Testis (tissue), 3 donors: ENCODE data around the gene PXDC1. TPM values are rescaled to one million over a fixed set of nuclear protein-coding genes. Genes with fewer than 3 reads are reported as not detected.
A peak's percentile ranks its signal among the peaks of the same experiment; 100 is the strongest.

Source experiments
- DNase-seq: peaks from one replicate; pipeline ENCODE4 v3.0.0-alpha.2; 2019
- H3K27ac ChIP-seq, 2 donors: fragments of 200-600 bp; sonication (generic); one replicate each; pipeline ENCODE4 v1.5.1; 2019
- H3K27me3 ChIP-seq: fragments of 200-600 bp; sonication (generic); one replicate; pipeline ENCODE4 v1.5.1; 2019
- H3K36me3 ChIP-seq: fragments of 200-600 bp; sonication (generic); one replicate; pipeline ENCODE4 v1.5.1; 2017; ENCODE audit warnings: low read depth; ENCODE audit errors: missing control alignments
- H3K4me1 ChIP-seq: fragments of 200-600 bp; sonication (generic); one replicate; pipeline ENCODE4 v1.5.1; 2019
- H3K4me3 ChIP-seq, 2 donors: fragments of 200-600 bp; sonication (generic); one replicate each; pipeline ENCODE4 v1.5.1; 2017 to 2019
- H3K9me3 ChIP-seq: fragments of 200-600 bp; sonication (generic); one replicate; pipeline ENCODE4 v1.5.1; 2017
- POLR2A ChIP-seq: fragments of 450-650 bp; IDR thresholded peaks from one replicate; pipeline ENCODE4 v1.6.1; 2017; ENCODE audit warnings: antibody characterized with exemption, mild to moderate bottlenecking, moderate library complexity
- WGBS, 2 donors: methylation state at CpG; one replicate each; pipeline ENCODE4 v1.1.5; 2018; 5-methylcytosine and 5-hydroxymethylcytosine counted together
- intact Hi-C: fragments of 100-400 bp; cut with DNase I; formaldehyde crosslinking; loops from one replicate; pipeline ENCODE4 v1.15.1; 2023; ENCODE audit warnings: low total_unique reads
- polyA plus RNA-seq: library from polyadenylated mRNA; stranded (reverse); fragments of 350-450 nt; fragmentation: Illumina TruSeq; extraction: RNeasy Lipid Tissue Mini Kit (QIAGEN cat#74804); gene quantifications from one replicate; pipeline ENCODE4 v1.2.3, GENCODE V29; 2014; ENCODE audit warnings: low read depth, low replicate concordance; ENCODE audit not compliant: insufficient read depth
- total RNA-seq, 2 donors: library from RNA; depleted of rRNA; stranded (reverse); fragments of >200 nt; gene quantifications; one replicate each; pipeline ENCODE4 v1.2.3, GENCODE V29; 2016
- TF ChIP-seq, protein P1 (sequence below), 3 experiments: fragments of 450-650 bp in 2 of 3; fragments of 200-600 bp in 1 of 3; sonication (generic) in 1 of 3; IDR thresholded peaks; one replicate each; pipeline ENCODE4 v1.5.1; 2016 to 2019; ENCODE audit warnings: antibody characterized with exemption in 3 of 3, mild to moderate bottlenecking in 2 of 3, moderate library complexity in 1 of 3

PXDC1 gene
- total and polyA plus RNA-seq, 3 donors from 2014 or later, result 14.3 to 38.2 (median 16.9) TPM

DNA sequence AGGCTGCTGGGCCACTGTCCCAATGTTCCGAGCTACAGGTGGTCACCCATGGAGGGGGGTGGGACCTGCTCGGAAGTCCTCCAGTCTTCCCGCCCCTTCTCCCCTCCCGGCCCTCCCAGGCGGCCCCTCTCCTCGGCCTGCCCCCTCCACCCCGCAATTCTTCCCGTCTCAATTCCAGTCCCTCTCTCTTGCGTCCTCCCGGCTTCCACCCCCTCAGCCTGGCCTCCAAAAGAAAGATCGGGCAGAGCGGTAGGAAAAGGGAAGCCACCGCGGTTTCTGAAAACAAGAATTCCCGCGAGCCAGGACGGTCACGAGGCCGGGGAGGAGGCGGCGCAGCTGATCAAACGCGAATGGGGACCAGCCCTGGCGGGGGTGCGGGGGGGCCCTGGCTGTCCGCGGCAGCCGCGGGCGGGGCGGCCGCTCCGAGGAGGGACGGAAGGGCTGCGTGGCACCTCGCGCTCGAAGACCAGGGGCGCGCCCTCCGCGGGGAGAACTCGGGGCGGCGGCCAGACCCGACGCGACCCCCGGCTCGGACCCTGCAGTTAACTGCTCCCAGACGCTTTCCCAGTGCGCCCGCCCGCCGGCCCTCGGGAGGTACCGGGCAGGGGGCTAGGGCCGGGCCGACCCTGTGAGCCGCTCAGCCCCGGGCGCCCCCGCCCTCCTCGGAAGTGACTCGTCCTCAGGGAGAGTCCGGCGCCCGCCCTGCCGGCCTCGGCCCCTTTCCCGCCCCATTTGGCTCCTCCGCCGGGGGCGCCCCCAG lies 1.0 kb downstream of the PXDC1 start:
- DNase-seq, result peak; percentile 91
- Histone ChIP-seq H3K27me3 (no peaks in the 10 kb centered on the region), H3K4me1 (peaks cover 14% of the 10 kb centered on the region), H3K27ac (peak overlapping the region; percentile 96 to 99), H3K4me3 (peak overlapping the region; percentile 74 to 85), H3K9me3 (no peaks in the 10 kb centered on the region), H3K36me3 (no peaks in the 10 kb centered on the region)
- intact Hi-C loops, result no loop called here
- TF ChIP-seq POLR2A, result peak; percentile 30
- TF ChIP-seq, protein P1, sequence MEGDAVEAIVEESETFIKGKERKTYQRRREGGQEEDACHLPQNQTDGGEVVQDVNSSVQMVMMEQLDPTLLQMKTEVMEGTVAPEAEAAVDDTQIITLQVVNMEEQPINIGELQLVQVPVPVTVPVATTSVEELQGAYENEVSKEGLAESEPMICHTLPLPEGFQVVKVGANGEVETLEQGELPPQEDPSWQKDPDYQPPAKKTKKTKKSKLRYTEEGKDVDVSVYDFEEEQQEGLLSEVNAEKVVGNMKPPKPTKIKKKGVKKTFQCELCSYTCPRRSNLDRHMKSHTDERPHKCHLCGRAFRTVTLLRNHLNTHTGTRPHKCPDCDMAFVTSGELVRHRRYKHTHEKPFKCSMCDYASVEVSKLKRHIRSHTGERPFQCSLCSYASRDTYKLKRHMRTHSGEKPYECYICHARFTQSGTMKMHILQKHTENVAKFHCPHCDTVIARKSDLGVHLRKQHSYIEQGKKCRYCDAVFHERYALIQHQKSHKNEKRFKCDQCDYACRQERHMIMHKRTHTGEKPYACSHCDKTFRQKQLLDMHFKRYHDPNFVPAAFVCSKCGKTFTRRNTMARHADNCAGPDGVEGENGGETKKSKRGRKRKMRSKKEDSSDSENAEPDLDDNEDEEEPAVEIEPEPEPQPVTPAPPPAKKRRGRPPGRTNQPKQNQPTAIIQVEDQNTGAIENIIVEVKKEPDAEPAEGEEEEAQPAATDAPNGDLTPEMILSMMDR (IDR thresholded peaks at IDR 0.05), result no peak
- WGBS, 2 donors, result 0% methylated on average over 32 to 53 of the region's 74 CpGs

DNA sequence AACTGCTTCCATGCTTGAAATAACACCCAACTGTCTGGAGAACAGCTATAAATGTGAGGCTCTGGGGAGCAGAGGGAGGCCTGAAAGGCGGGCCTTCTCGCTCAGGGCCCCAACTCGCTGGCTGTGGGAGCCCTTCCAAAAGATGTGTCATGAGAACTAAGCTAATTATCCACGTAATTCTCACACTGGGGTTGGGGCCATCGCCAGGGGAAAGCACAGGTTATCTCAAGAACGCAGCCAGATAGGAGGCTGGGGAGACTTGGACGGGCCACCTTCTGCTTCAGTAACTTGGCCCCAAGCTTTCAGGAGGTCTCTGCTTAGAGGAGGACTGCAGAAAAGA lies 1.6 kb downstream of the PXDC1 start:
- no peaks in the 10 kb centered on the region for H3K9me3 ChIP-seq
- intact Hi-C loops, result loop anchor here (10.0 kb wide), 2 partner anchors 75 to 245 kb away; no protein-coding TSS in a partner anchor
- TF ChIP-seq, protein P1 (IDR thresholded peaks at IDR 0.05), result no peak
- no peak for TF ChIP-seq POLR2A
- peak overlapping the region; percentile 96 to 99 for H3K27ac ChIP-seq
- no peaks in the 10 kb centered on the region for H3K27me3 ChIP-seq
- H3K36me3 ChIP-seq, result no peaks in the 10 kb centered on the region
- 12 to 14% methylated on average over 7 of the region's 7 CpGs for WGBS, 2 donors
- peaks cover 14% of the 10 kb centered on the region for H3K4me1 ChIP-seq
- DNase-seq, result peak; percentile 74
- H3K4me3 ChIP-seq, result peak overlapping the region; percentile 74 to 85

DNA sequence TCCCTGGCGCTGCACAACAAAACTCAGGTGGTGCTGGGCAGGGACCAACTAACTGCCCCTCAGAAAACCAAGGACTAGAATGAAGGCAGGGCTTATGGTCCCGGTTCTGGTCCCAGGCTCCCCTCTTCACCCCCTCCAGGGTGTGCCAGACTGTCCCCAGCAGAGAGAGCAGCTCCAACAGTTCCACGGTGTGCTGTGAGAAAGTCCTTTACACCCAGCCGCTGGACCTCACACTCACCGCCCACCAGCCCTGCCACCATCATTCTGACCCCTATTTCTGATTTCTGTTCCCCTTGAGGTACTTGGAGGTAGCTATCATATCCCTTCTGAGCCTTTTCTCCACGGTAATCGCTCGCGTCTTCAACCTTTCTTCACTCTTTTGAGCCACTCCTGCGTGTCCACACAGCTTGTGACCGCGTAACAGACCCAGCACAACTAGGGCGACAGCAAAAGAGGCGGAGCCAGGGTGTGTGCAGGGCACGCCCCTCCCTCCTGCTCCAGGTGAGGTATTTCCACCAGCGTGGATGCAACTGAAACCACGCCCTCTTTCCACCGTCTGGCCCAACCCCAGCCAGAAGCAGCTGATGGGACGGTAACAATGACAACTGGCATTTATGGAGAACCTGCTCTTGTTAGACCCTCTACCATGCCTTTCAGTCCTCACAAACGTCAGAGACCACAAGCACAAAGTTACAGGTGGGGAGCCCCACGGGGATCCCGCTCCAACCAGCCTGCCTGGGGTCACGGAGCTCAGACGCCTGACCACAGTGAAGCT lies 2.3 kb downstream of the PXDC1 start:
- WGBS, 2 donors, result 48 to 57% methylated on average over 24 of the region's 24 CpGs
- Histone ChIP-seq H3K27ac (peak overlapping the region; percentile 96 to 99), H3K27me3 (no peaks in the 10 kb centered on the region), H3K36me3 (no peaks in the 10 kb centered on the region), H3K4me1 (peaks cover 14% of the 10 kb centered on the region), H3K9me3 (no peaks in the 10 kb centered on the region), H3K4me3 (peak overlapping the region in 1 of 2 donors; percentile 85)
- TF ChIP-seq POLR2A, result no peak
- TF ChIP-seq, protein P1 (IDR thresholded peaks at IDR 0.05), result no peak
- no peak for DNase-seq
- intact Hi-C loops, result loop anchor here (10.0 kb wide), 2 partner anchors 76 to 246 kb away; no protein-coding TSS in a partner anchor

- no peak overlapping the region for H3K4me3 ChIP-seq
- H3K9me3 ChIP-seq, result no peaks in the 10 kb centered on the region
- H3K36me3 ChIP-seq, result no peaks in the 10 kb centered on the region
- H3K27ac ChIP-seq, result peak overlapping the region in 1 of 2 donors; percentile 99
- DNase-seq, result peak; percentile 73
- intact Hi-C loops, result loop anchor here (10.0 kb wide), 2 partner anchors 76 to 246 kb away; no protein-coding TSS in a partner anchor
- no peaks in the 10 kb centered on the region for H3K27me3 ChIP-seq
- TF ChIP-seq POLR2A, result no peak
- TF ChIP-seq, protein P1 (IDR thresholded peaks at IDR 0.05), result peak in 2 of 3 experiments; percentile 49 to 53
- H3K4me1 ChIP-seq, result peaks cover 17% of the 10 kb centered on the region
- 63 to 65% methylated on average over 12 of the region's 12 CpGs for WGBS, 2 donors
These were observed 3.1 kb downstream of the PXDC1 start for GRCh38 chr6:3748208-3749066.
